ENCODE results near the gene SUGCT.

SUGCT gene

DNA sequence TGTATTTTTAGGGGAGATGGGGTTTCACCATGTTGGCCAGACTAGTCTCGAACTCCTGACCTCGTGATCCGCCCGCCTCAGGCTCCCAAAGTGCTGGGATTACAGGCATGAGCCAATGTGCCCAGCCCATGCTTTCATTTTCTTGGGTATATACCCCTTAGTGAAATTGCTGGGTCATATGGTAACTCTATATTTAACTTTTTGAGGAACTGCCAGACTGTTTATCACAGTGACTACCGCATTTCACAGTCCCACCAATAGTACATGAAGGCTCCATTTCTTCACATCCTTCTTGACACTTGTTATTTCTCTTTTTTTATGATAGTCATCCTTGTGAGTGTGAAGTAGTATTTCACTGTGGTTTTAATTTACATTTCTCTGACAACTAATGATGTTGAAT, 134.0 kb downstream of the SUGCT start:
- DNase-seq, result peak; percentile 9 to 55

DNA sequence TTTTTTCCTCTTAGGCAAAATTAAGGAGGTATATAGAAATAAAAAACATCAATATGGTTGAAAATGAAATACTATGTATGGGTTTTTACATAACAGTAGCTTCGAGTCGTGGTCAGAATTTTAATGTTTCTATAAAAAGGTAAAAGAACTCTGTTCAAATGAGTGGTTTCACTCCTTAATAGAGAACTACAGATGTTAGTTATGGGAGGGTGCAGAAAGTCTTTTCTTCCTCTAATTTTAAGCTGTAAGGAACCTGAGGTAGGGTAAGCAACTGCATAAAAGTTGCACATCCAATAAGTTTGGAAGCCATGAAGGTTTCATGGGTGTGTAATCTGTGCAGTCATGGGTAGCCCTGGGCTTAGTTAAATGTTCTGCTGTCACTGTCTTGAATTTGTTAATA, 141.3 kb downstream of the SUGCT start:
- no peak for DNase-seq

DNA sequence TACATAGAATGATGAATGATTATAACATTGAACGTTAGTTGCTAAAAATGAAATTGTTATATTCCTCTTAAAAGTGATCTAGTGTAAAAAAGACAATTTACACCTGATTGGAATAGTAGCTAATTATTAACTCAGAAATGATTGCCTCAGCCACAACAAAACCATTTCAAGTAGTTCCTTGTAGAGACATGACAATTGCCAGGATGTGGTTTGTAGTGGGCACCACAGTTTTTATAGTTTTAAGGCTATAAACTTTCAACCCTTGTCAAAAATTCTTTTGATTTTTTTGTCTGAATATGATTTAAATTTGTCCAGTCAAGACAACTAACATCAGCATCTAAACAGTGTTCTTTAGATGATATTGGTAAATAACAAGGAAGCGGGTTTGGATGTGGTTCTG, 145.2 kb downstream of the SUGCT start:
- no peak for DNase-seq

DNA sequence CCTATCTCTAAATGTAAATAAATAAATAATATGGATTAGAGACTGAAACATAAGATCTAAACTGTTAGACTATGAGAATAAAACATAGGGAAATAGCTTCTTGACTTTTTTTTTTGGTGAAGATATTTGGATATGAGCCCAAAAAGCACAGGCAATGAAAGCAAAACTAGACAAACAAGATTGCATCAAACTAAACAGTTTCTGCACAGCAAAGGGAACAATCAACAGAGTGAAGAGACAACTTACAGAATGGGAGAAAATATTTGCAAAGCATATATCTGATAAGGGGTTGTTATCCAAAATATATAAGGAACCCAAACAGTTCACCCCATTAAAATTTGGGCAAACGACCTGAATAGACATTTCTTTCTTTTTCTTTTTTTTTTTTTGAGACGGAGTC, 148.1 kb downstream of the SUGCT start:
- DNase-seq, result no peak

DNA sequence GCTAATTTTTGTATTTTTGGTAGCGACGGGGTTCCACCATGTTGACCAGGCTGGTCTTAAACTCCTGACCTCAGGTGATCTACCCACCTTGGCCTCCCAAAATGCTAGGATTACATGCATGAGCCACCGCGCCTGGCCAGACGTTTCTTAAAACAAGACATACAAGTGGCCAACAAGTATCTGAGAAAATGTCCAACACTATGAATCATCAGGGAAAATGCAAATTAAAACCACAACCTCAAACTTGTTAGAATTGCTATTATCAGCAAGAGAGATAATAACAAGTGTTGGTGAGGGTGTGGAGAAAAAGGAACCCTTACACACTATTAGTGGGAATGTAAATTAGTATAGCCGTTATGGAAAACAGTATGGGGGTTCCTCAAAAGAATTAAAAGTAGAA, 148.6 kb downstream of the SUGCT start:
- no peak for DNase-seq

DNA sequence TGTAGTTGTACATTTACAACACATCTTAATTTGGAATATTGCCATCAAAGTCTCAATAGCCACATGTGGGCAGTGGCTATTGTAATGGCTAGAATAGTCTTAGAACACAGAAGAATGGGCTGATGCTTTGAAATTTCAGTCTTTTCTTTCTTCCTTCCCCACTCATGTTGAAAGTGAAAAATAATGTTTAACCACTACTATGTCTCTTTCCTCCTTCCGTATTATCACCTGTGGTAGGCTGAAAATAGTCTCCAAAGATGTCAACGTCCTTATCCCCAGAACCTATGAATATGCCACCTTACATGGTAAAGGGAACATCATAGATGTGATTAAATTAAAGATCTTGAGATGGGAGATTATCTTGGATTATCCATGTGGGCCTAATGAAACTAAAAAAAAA, 154.0 kb downstream of the SUGCT start:
- DNase-seq, result no peak

DNA sequence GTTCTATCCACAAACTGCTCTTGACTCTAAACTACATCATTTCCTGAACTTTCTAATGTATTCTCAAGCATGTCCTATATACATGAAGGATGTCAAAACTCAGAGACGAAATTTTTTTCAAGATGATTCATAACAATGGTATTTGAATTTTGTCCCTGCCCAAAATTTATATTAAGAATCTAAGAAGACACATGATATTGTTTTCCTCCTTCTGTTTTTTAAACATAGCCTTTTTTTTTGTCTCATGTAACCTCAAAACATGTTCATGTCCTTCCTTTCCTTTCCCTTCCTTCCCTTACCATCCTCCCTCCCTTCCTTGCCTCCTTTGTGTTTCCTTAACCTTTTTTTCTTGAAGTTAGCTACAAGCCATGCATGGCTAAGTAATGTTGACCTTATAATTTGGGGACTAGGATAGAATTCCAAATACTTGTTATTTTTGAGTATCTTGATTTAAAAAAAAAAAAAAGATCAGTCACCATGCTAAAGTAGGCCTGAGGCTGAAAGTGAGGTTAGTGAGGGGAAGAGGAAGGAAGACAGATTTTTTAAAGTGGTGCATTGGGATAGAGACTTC, 163.0 kb downstream of the SUGCT start:
- no peak for DNase-seq

DNA sequence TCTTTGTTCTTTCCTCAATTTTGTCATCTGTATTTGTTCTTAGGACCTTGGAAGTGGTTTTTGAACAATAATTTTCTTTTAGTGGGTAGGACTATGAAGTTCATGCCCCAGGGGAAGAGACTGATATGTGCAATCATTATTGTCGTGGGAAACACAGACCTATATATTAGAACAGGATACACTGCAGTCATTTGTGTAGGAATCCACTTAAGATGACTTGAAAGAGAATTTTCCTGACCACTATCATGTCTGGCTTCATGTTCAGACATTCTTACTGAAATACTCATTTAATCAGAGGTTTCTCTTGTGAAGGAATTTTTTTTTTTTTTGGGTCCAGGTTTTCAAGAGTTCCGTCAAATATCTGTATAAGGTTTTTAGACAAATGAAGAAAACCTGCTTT, 163.6 kb downstream of the SUGCT start:
- no peak for DNase-seq

DNA sequence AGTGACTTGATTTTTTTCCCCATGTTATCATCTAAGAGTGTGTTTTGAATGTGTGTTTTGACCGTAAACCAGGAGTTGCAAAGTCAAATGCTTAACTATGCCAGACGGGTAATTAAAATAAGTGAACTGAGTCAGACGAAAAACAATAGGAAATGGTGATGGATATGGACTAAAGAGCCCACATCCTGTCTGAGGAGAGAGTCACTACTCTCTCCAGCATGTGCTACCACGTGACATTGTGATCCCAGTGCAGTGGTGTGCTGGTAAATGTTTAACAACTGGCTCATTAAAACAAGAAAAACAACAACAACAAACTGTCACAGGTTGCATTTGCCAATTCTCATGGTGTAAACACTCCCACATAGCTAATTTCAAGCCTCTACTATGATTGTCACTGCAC, 164.3 kb downstream of the SUGCT start:
- DNase-seq, result no peak

DNA sequence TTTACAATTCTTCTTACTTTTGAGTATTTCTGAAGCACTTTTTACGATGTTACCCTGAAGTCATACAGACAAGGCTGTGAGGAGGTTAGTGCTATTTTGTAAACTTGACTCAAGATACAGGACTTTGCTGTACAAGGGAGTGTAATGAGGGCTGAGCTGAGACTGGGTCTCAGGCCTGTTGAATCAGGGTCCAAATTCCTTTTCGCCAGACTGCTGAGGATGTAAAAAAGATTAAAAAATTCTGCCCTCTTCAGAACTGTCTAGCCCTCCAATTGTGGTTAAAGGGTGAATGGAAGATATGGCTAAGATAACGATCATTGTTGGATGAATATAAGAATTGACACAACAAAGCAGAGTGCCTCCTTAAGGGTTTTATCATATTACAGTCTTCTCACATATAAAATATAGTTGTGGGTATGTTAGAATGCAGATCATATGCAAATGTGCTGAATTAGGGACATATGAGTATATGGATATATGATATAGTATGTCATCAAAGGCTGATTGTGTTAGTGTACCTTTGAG, 165.4 kb downstream of the SUGCT start:
- DNase-seq, result no peak

DNA sequence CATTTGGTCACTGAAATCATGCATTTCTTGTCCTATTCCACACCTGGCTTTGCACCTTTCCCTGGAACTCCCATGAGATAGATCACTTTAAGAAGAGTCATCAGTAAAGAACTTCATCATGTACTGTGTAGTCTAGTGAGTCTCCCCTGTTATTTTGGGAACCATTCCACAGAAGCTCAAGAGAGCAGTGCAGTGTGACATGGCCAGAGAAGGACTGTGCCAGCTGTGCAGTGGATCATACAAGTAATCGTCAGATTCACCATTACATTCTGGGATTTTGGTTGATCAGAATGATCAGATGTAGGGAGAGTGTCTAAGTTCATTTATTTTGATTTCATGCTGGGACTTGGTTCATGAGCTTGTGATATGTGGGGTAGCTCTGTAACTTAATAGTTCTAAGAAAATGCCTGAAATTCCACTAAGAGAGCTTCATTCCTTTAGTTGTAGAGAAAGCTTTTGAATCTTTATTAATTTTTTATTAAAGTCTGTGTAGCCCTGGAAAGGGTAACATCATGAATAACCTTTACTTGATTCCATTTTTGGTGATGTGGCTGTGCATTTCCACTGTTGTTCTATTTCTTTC, 166.8 kb downstream of the SUGCT start:
- DNase-seq, result no peak

DNA sequence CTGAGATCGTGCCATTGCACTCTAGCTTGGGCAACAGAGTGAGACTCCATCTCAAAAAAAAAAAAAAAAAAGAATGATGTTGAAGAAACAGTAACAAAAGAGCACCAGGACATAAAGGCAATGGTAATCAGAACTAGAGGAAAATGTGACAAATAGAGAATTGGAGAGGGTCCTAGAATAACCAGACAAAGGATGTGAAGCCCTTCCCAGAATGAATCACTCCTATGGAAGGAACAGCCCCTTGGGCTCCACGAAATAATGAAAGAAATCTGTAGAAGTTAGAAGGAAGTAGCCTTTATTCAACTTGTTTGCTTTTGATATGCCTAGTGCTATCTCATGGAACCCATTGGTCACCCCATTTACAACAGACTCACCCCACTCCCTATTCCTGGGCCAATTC, 169.2 kb downstream of the SUGCT start:
- DNase-seq, result no peak

DNA sequence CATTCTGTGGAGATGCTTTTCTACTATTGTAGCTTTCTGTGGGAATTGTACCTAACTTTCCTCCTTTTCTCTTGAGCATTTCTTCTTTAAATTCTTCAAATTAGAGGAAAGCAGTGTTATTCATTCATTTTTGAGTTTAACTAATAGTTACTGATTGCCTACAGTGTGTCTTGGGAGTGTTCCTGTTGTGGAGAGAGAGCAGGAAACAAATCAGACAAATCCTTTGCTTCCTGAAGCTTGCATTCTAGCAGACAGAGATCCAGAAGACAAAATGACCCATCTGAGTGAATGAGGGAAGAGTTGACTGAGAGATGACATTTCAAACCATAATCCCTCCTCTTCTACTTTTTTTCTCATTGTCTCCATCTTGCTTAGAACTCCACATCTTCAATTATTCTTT, 170.4 kb downstream of the SUGCT start:
- DNase-seq, result no peak

DNA sequence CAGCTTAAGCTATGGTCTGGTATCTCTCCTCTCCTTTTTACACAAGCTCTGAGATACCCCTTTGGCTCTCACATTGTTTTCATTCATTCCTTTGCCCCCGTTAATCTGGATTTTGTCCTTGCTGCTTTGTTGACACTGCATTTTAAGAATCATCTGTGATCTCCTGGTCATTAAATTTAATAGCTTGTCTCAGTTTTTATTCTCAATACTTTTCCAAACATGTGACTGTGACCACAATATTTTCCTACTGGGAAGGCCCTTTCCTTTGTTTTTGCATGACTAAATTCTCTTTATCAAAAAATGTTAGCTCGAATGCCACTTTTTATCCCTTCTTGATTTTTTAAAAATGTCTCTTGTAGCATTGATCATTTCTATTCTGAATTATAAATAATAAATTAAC, 171.2 kb downstream of the SUGCT start:
- DNase-seq, result no peak

DNA sequence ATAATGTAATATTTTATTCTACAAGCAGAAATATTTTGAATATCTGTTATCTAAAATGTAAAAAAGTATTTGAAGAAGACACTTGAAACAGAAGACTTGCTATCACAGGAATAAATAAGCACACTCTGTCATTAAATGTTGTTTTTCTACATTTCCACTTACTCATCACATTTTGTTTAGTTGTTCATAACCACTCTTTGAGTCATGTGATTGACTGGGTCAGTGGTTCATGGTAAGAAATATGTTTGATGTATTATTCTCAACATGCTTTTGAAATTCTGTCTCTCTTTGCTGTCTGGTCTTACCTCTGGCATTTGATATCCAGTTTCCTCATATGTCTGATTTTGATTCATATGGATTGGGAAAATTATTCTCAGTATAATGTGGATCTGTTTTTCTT, 171.8 kb downstream of the SUGCT start:
- no peak for DNase-seq

DNA sequence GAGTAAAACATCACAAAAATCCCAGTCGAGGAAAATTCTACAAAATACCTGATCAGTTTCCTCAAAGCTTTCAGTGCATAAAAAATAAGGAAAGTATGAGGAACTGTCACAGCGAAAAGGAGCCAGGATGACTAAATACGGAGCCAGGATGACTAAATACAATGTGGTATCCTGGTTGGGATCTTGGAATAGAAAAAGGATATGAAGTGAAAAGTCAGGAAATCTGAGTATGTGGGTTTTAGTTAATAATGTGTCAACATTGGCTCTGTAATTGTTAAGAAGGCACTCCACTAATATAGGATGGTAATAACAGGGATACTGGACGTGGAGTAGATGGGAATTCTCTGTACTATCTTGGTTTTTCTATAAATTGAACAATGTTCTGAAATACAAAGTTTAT, 175.5 kb downstream of the SUGCT start:
- no peak for DNase-seq

DNA sequence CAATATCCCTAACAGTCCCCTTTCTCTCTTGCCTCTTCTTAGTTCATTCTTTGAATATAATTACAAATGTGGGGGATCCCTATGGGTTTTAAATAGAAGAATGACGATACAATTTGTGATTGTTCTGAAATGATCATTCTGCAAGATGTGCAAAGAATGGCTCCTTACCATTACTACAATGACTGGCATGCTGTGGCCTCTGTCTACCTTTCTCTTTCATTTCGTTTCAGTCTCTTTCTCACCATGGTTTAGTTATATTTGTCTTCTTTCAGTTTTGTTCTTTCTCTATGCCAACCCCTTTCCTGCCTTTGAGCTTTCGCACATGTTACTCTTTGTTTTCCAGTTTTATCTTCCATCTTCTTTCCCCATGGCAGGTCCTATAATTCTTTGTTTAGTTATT, 176.5 kb downstream of the SUGCT start:
- no peak for DNase-seq

DNA sequence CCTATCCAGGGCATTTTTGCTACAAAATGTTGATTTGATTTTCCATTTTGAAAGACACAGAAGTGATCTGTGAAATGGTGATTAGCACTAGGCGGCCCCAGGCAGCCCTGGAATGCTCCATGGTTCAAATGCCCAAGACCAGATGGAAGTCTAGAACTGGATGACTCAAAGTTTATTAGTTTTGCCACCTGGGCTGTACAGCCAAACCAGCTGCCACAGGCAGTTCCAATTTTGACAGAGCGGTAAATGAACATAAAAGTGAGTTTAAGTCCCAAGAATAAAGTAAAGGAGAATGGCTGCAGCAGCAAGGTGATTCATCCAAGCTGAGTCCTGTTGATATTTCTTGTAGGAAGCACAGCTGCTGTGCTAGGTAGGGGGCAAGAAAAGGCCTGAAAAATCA, 180.5 kb downstream of the SUGCT start:
- no peak for DNase-seq

DNA sequence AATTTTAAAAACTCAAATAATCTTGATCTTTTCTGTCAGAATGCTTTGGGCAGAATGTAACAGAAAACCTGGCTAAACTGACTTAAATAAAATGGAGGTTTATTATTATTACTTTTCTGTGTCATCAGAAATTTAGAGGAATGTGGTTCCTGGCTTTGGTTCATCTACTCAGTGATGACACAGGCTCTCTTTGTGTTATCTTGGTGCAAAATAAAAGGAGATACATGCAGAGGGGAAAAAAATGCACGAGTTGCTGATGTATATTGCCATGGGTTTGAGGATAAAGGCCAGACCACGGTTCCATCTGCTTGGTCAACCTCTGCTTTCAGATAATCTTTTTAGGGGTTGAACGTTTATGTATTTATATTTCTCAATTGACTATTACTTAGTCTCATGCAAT, 181.4 kb downstream of the SUGCT start:
- no peak for DNase-seq

DNA sequence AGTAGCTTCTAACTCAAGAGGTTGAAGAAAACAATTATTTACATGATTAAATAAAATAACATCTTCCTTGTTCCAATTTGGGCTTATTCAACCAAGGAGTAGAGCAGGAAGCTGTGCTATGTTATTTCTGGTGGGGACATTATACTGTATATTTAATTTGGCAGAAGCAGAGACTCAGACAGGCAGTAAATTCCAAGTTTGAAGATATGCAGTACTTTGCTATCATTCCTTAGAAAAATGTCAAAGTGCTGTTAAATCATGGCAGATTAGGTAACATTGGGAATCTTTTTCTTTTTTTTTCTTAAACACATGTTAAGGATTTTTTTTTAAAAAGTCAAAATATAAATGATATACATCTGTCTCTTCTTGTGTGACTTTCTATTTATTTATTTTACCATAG, 190.1 kb downstream of the SUGCT start:
- DNase-seq, result no peak

DNA sequence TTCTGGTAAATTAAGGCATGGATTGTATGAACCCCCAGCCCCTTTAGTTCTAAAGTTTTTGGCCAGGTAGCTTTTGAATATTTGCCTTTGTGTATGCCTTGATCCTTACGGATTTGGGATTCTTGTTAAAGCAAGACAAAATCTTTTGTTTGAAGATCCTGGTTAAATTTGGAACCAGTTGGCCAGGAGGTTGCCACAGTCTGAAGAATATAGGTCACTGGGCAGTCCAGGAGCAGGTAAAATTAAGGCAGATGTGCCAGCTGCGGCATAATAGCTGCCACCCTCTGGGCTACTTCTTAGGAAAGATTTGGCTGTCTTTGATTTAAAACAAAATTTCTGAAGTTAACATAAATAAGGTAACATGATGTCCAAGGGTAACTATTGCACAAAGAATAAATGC, 192.3 kb downstream of the SUGCT start:
- DNase-seq, result no peak

DNA sequence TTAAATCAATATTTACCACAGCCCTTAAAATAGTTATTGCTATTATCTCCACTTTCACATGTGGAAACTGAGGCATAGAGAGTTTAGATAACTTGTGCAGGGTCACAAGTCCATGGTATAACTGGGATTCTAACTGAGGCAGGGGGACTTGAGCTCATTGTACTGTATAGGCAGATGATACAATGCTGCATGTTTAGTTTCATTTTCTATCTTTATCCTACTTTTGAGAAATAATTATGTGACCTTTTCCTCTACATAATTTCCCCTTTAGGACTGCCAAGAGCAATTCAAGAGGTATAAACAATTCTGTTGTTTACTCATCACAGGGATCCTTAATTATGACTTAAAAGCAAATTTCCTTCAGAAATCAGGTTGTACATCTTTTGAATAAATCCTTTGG, 193.1 kb downstream of the SUGCT start:
- no peak for DNase-seq

DNA sequence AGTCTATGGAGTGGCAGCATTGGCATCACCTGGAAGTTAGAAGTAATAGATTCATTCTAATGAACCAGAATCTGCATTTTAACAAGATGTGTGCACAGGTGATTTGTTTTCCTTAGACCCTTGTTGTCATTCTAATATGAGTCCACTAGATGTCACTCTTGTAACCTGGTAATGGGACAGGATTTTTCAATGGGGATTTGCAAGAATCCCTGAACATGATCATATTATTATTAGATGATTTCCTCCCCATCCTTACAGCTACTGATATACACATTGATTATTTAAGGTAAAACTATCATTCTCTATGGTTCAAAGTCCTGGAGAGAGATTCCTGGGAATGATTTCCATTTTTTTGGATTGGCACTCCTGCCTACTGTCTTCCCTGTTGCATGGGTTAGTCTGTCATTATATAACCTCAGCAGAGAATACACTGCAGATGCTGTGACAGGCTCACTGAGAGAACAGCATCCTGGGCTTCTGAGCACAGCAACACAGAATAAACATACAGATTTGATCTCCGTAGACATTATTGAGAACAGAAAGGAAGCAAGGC, 194.9 kb downstream of the SUGCT start:
- DNase-seq, result peak in 1 of 2 donors; percentile 26

DNA sequence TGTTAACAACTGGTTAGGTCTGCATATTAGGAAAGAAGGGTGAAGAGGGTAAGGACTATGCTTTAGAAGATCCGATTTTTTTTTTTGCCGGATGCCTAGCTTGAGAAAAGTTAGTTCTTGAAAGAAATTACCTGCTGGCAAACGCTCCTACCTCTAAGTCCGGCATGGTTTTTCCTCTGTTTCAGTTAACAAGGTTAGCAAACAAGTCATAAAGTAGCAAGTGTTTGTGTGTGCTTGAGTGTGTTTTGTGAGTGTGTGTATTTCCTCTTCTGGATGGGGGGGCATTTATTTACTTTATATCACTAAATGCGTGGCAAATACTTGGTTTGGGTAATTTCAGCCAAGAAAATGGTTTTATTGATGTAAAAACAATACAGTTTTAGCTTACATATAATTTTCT, 195.6 kb downstream of the SUGCT start:
- no peak for DNase-seq

DNA sequence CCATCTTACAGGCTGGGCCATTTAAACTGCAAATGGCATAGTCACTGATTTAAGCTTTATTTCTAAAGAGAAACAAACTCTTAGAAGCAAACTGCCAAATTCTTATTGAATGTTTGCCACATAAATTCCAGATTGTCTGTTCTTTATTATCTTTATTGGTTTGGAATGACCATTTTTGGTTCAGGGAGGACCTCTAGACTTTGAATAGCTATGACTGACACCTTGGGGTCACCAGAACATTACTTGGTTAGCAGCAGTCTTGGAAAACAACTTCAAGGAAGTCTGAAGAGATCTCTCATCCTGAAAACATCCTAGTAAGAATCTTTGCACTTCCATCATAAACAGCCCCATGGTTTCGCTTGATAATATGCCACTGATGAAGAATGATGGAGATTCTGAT, 197.1 kb downstream of the SUGCT start:
- no peak for DNase-seq

Data from CD4-positive, alpha-beta T cell treated with Interleukin-4 for 1 hour (primary cell).